ENCODE results near the gene TRIM7.
"Not testable (repeated sequence)": the region's sequence is repeated elsewhere in the genome, so short reads cannot be mapped to it uniquely, and the experiment has no call there.

Gene TRIM7

DNA sequence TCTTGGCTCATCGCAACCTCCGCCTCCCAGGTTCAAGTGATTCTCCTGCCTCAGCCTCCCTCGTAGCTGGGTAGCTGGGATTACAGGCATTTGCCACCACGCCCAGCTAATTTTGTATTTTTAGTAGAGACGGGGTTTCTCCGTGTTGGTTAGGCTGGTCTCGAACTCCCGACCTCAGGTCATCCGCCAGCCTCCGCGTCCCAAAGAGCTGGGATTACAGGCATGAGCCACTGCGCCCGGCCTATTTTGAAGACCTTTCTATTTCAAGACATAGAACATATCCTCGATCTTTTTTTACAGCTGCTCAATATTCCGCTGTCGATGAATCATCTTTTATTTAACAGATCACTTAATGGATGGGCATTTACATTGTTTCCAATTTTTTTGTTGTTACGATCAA is 5.7 kb upstream of the TRIM7 start:
- DNase-seq, result not testable (repeated sequence)

DNA sequence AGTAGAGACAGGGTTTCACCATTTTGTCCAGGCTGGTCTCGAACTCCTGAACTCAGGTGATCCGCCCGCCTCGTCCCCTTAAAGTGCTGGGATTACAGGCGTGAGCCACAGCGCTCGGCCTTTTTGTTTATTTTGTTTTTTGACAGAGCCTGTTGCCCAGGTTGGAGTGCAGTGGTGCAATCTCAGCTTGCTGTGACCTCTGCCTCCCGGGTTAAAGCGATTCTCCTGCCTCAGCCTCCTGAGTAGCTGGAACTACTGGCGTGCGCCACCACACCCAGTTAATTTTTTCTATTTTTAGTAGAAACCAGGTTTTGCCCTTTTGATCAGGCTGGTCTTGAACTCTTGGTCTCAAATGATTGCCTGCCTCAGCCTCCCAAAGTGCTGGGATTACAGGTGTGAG is 5.2 kb upstream of the TRIM7 start:
- DNase-seq, result not testable (repeated sequence)

DNA sequence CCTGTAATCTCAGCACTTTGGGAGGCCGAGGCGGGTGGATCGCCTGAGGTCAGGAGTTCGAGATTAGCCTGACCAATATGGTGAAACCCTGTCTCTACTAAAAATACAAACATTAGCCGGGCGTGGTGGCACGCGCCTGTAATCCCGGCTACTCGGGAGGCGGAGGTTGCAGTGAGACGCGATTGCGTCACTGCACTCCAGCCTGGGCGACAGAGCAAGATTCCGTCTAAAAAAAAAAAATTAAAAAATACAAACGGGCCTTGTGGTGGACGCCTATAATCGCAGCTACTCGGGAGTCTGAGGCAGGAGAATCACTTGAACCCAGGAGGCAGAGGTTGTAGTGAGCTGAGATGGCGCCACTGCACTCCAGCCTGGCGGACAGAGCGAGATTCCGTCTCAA is 4.0 kb upstream of the TRIM7 start:
- not testable (repeated sequence) for DNase-seq

DNA sequence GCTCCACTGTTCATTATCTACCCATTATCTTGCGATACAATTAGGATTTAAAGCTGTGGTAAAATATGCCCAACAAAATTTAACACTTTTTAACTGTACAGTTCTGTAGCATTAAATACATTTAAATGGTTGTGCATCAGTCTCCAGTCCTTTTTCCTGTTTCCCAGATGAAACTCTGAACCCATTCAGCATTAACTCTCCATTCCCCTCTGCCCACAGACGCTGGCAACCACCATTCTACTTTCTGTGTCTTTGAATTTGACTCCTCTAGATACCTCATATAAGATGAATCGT is 2.9 kb upstream of the TRIM7 start:
- DNase-seq, result no peak

DNA sequence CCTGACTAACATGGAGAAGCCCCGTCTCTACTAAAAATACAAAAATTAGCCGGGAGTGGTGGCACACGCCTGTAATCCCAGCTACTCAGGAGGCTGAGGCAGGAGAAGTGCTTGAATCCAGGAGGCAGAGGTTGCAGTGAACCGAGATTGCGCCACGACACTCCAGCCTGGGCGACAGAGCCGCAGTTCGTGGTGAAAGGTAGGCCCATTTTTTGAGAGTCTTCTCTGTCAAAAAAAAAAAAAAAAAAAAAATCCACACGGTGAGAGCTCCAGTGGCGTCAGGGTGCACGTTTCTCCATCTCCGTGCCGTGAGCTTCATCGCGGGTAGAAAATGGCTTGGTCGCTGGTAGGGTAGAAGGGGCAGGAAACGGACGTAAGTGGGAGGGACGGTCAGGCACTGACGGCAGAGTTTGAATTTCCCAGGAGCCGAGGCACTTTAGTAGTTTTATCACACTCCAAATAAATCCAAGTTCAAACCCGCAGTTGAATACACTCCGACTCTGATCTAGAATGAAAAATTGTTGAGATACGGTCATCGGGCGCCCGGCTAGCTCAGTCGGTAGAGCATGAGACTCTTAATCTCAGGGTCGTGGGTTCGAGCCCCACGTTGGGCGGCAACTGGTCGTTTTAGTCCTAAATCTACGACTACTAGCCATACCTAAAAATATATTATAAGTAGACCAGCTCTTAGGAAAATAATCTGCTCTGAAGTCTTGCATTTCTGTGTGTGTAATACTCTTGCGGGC is 2.4 kb upstream of the TRIM7 start:
- peak; percentile 95 for DNase-seq

DNA sequence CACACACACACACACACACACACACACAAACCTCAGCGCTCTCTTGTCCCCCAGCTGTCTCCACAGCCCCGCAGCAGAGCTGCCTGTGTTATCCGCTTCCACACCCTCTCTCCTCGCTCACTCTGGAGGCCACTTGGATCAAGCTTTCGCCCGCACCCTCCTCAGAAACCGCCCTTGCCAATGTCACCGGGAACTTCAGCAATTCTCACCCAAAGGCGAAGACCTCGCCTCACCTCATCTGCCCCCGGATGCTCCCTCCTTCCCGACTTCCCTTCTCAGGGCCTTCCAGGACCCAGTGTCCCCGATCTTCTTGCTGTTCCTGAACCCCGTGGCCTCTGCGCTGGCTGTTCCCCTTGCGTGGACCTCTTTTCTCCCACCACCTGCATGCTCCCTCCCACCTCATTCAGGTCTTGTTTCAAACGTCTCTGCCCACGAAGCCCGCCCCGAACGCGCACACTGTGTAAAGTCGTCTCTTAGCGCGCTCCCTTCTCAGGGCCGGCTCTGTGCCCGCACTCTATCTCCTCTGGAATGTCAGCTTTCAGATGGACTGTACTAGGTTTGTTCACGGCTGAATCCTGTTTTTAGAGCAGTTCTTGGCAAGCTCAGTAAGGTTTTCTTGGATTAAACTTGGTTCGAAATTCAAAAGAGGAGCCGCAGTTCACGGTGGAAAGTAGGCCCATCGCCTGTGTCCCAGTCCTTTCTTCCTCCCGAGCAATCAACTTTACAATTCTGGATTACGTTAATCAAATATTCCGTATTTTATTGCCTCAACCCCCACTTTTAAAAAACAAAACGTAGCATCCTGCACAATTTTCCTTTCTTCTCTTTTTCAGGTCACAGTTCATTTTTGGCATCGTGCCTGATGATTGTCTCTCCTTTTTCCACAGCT is 1.0 kb upstream of the TRIM7 start:
- no peak for DNase-seq

DNA sequence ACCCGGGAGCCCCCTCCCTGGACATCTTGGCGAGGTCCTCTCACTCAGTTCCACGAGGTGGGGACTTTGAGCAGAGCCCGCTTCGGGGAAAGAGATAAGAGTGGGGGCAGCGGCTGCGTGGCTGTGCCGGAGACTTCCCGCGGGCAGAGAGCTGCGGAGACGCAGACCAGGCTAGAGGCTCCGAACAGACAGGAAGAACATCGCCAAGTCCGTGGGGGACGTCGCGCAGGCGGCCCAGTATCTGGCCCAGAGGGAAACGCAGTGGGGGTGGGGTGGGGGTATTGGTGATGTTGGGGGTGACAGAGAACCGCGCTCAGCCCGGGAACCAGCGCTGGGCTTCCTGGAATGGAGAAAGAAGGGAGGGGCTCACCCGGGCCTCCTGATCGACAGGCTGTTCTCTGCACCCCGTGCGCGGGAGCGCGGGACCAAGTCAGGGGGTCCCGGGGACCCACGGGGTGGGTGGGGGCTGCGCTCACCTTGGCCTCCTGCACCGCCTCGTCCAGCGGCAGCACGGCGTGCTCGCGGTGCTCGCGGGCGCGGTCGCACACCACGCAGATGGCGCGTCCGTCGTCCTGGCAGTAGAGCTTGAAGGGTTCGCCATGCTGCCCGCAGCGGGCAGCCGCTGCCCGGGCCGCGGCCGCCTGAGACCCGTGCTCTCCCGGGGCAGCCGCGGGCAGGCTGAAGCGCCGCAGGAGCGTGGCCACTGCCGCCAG is 727 bp downstream of the TRIM7 start:
- no peak for DNase-seq

DNA sequence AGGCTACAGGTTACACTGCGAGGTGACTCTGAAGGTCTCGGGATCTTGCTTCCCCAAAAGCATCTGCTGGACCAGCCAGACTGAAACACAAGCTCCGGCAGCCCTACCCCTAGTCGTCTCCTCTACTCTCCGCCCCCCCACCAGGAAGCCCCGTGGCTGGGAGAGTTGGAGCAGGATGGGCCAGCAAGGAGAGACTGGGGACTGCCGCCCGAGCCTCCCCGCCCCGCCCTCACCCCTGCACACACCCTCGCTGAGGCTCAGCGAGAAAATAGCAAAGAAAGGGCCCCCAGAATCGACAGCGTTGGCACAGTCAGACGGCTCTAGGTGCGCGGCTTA is 1.3 kb downstream of the TRIM7 start:
- DNase-seq, result no peak

DNA sequence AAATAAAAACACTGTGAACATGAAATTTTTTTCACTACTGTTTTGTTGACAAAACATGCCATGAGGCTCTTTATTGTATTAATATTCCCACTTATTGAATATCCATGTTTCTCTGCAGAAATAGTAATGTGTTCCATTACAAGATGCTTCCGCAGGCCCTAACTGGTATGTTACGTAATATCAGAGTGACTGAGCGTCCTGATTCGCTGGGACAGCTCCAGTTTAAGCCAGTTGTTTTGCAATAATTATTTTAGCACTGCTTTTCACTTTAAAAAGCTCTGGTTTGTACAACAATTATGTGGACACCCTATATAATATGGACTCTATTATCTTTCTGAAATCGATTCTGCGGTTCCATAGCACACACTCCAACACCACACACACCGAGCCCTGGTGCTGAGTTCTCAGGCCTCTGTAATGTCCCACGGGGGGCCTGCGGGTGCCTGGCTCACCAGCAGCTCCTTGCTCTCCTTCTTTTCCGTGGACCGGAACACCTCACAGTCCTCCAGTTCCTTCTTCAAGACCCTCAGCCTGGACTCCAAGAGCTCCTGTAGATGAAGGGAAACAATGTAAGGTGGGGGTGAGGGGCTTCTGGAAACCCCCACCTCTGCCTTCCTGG is 1.8 kb downstream of the TRIM7 start:
- DNase-seq, result no peak

DNA sequence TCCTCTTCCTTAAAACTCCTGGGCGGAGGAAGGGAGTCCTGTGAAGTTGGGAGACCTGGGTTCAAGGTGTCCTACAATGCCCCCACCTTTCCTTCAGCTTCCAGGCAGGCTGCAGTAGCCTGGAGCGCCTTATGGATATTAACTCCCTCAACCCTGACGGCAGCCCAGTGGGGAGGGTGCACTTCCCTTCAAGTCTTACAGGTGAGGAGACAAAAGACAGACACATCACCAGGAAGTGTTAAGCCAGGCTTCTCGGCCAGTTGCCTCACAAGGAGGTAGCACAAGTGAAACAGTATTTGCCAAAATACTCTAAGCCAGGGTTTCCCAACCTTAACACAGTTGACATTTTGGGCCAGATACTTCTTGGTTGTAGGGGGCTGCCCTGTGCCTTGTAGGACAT is 4.2 kb downstream of the TRIM7 start:
- no peak for DNase-seq

DNA sequence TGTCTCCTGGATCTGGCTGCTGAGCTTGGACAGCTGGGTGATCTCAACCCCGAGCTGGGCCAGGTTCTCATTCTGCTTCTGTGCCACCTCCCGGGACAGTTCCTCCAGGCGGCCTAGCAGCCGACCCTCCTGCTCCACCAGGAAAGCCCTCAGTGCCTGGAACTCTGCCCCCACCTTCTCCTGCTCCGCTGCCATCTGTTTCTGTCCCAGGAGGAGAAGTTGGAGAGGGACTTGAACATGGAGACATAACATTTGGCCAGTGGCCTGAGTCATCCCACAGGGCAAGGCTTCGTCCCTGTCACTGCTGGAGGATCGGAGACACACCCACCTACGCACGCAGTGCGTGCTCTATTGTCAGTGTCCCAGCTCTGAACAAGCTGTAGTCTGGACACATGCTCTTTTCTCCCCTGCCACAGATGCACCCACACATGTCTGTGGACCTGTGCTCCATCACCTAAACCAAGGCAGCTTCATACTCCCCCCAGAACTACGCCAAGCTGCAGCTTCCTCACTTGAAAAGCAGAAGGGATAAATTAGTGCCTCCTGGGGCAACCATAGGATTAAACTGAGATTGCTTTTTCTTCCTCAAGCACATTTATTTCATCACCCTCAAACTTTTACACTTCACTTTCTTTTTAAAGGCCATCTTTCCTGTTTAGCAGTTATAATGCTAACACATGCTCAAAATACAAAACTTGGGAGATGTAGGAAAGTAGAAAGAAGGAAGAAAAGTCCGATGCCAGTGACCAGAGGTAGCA is 4.9 kb downstream of the TRIM7 start:
- DNase-seq, result no peak

DNA sequence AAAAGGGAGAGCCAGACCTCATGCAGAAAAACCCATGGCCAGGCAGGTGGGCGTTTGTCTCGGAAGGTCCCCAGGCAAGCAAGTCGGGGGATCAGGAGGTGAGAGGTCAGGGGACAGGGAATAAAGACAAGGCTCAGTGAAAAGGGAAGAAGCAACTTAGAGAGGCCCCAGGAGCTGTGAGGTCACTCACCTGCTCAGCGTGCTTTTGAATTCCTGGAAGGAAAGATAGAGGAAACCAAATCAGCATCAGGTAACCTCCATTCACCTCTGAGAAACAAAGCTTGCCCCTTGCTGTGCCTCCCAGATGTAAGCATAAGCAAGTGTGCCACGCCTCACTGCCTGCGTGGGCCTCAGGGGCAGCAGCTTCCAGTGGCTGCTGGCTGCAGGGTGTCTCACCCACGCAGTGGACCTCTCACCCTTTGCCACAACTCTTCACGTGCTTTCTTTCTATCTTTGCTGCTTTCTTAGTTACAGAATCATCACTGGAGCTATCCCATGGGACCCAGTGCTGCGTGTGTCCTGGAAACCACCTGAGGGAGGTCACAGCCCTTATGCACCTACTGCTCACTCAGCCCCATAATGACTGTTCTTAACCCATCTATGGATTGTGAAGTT is 6.0 kb downstream of the TRIM7 start:
- no peak for DNase-seq

DNA sequence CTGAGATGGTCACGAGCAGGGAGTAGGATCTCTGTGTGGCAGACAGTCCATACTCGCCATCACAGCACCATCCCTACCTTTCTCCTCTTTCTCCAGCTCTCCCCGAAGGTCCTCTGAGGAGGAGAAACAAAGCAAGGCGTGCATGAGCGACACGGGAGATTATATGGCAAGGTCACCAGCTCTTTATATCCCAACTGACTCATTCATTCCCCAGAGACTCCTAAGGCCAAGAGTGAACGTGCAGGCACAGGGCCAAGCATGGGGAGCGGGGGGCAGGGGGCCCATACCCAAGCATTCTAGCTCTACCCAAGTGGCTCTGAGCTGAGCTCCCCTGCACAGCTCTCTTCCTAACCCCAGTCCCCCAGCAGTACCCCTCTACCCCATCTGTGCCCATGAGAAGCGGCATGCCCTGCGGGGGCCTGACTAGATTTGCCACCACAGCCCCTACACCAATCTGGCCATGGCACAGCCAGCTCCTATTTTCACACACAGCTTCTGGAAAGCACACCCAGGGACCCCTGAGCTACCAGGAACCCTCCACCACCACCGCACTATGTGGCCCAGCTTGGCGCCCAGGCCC is 6.8 kb downstream of the TRIM7 start:
- DNase-seq, result peak; percentile 47

DNA sequence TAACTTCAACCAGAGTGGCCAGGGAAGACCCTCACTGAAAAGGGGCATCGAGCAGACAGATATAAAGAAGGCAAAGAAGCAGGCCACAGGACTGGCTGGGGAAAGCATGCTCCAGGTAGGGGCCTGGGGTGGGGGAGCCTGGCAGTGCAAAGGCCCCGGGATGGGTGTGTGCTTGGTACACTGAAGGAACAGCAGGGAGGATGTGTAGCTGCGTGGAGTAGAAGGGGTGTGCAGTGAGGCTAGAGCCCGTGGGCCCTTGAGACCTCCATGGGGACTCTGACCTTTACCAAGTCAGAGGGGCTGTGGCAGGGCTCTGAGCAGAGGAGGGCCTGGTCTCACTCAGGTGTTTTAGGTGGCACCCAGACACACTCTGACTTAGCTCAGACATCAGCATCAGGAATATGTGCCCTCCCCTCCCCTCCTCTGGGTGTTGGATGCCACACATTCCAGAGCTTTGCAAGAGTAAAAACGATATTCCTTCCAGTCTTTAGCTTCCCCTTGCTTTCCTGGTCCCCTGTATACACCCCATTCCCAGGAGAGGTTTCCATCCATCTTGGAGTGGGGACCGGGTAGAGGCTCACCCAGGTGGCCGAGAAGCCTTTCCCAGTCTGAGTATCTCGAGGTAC is 7.6 kb downstream of the TRIM7 start:
- no peak for DNase-seq

DNA sequence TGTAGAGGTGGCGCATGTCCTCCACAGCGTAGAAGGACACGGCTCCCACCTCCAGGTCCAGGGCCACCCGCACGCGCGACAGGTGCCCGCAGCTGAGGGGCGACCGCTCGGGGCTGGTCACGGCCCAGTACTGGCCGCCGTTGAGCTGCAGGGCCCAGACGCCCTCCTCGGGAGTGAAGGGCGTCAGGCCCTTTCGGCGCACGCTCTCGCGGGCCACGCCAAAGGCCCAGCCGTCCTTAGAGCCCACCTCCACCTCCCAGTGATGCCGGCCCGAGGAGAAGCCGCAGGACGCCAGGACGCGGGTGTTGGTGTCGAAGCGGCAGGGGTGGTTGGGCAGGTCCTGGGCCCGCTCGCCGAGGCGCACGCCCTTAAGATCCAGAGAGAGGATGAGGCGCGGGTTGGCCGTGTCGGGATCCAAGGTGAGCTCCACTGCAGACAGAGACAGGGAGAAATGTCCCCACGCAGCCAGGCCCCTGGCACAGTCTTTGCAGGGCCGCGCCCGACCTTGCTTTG is 9.7 kb downstream of the TRIM7 start:
- no peak for DNase-seq

DNA sequence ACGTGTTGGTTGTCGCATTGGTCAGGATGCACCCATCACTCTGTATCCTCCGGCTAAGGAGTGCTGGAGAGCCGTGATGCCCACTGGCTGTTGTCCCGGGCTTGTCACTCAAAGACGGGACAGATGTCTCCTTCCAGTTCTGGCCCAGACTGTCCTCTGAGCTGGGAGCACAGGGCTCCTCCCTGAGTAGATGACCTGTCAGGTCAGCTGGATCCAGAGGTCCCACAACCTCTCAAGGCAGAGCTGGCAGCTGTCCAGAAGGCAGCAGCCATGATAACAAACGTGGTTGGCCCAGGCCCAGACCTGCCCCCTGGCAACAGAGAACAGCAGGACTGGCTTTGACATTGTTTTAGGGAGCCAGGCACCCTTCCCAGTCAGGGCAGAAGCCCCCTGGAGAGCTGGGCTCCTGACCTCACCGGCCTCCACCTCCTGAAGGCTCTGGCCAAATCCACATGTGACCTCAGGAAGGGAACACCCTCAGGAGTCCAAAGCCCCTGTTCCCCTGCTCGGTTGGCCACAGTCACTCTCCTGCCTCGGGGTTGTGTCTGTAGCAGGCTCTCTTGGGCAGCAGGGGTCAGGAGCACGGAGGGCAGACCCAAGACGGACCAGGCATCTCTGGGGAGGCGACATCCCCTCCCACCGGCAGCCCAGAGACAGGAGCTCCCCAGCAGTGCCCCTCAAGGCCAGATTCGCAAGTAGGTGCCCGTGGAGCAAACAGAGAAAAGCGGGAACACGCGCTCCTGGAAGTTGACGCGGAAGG is 10.3 kb downstream of the TRIM7 start:
- no peak for DNase-seq

DNA sequence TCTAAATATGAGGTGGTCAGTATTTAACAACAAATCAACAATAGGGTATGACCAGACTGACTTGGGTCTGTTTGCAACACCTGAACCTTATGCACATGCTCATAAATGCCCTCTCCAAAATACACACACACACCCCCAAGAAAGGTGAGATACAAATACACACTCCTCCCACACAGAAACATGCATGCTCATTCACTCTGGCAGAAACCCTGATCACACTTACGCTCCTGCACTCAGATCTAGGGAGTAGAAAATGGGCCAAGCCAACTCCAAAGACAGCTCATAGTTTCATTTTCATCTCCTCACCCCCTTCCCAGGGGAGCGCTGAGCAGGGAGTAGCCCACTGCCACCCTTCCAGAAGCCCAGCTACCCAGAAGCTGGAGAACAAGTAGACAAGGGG is 11.3 kb downstream of the TRIM7 start:
- no peak for DNase-seq

DNA sequence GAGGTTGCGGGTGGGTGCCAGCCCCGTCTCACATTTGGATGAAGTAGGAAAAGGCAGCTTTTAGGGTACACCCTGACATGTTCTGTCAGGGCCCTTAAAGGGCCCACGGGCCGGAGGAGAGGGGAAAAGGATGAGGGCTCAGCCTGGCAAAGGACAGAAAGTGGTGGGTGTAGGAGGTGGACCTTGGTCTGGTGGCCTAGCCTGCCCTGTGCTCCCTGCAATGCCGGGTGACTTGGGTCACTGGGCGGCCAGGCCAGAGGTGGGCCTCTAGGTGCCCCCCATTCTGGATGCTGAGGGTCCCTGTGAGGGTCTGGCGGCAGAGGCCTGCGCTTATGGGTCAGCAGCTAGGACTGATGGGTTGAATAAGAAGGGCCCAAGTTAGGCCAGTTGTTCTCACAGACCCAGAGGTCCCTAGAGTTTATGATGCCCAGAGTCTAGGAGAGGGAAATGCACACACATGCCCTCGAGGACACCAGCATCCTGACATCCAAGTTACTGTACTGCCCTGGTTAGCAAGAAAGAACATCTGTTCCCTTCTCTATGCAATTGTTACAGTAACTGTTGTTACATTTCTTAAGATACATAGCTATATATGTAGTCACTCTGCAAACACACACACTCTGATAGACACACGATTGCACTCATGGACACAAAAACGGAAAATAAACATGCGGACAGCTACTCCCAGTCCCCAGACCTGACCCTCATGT is 12.5 kb downstream of the TRIM7 start:
- DNase-seq, result no peak

DNA sequence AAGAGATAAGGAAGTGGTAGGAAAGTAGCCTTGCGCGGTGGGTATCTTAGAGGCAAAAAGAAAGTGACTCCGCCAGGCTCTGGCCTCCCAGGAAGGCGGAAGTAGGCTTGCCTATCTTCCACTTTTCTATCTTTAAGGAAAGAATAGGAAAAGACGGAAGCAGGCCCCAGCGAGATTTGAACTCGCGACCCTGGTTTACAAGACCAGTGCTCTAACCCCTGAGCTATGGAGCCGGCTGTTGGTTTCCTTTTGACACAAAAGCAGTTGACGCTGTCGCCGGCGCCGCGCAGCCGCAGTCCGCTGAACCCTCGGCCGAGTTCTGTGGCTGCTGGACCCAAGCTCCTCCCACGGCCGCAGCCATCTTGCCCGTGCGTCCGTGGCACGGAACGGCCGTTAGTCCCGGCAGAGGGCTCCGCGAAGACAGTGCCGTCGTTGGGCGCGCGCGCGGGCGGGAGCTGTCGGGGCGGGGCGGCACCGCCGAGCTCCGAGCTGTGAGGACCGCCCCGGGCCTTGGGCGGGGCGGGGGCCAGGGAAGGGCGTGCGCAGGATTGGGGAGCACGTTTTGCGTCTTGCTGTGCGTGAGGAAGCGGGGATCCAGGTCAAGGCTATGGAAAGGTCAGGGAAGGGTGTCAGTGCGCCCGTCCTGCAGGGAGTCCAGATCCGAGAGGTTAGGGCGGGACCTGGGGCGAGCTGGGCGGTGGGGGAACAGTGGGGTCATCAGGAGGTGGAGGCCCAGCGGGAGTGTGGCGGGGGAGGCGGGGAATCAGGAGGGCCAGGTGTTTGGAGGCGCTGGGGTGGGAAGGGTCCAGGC is 13.3 kb downstream of the TRIM7 start:
- peak; percentile 96 for DNase-seq

Data from fibroblast of skin of right biceps (primary cell).